ENCODE results near the gene ACTN1. TPM values are rescaled to one million over a fixed set of nuclear protein-coding genes. Genes with fewer than 3 reads are reported as not detected.
A peak's percentile ranks its signal among the peaks of the same experiment; 100 is the strongest.

The ACTN1 gene
- total RNA-seq, 2 donors from 2014 or later: 106 to 185 TPM

GRCh38 chr14:68937471-68938270 lies 41.4 kb downstream of the ACTN1 start:
- Histone ChIP-seq H3K36me3 (no peaks in the 10 kb centered on the region), H3K9me3 (no peaks in the 10 kb centered on the region)

GRCh38 chr14:68936980-68937379 lies 42.1 kb downstream of the ACTN1 start:
- TF ChIP-seq CTCF (IDR thresholded peaks at IDR 0.05): no peak
- H3K27me3 ChIP-seq: no peaks in the 10 kb centered on the region
- H3K4me1 ChIP-seq: peaks cover 26% of the 10 kb centered on the region
- peak overlapping the region; percentile 88 for H3K27ac ChIP-seq
- no peak overlapping the region for H3K4me3 ChIP-seq
- H3K9ac ChIP-seq (ENCODE audit: low read depth in 2 of 2, low read length in 2 of 2): no peak overlapping the region
- no peak for DNase-seq
- no peaks in the 10 kb centered on the region for H3K36me3 ChIP-seq
- H3K9me3 ChIP-seq: no peaks in the 10 kb centered on the region
- intact Hi-C loops (cut with DNase I): no loop called here

More at GRCh38 chr14:68937471-68938270, 41.4 kb downstream of the ACTN1 start:
- H3K4me3 ChIP-seq: no peak overlapping the region
- H3K4me1 ChIP-seq: peaks cover 26% of the 10 kb centered on the region
- peak; percentile 35 for TF ChIP-seq CTCF (IDR thresholded peaks at IDR 0.05)
- no peaks in the 10 kb centered on the region for H3K27me3 ChIP-seq
- peak overlapping the region; percentile 6 to 87 for H3K9ac ChIP-seq (ENCODE audit: low read depth in 2 of 2, low read length in 2 of 2)
- DNase-seq: peak; percentile 85
- H3K27ac ChIP-seq: peak overlapping the region; percentile 88
- intact Hi-C loops (cut with DNase I): loop anchor here (2.0 kb wide), 1 partner anchor 41 kb away; the partner anchor contains the start of gene ACTN1

- no peak for TF ChIP-seq CTCF (IDR thresholded peaks at IDR 0.05)
- Histone ChIP-seq H3K27me3 (no peaks in the 10 kb centered on the region), H3K9me3 (no peaks in the 10 kb centered on the region), H3K4me3 (no peak overlapping the region), H3K9ac (ENCODE audit: low read depth in 2 of 2, low read length in 2 of 2) (peak overlapping the region in 1 of 2 donors; percentile 29), H3K27ac (peak overlapping the region; percentile 88), H3K36me3 (no peaks in the 10 kb centered on the region), H3K4me1 (peaks cover 26% of the 10 kb centered on the region)
- no peak for DNase-seq
- intact Hi-C loops (cut with DNase I): no loop called here
These were observed 42.6 kb downstream of the ACTN1 start for GRCh38 chr14:68936476-68936875.

- Histone ChIP-seq H3K9me3 (no peaks in the 10 kb centered on the region), H3K27me3 (no peaks in the 10 kb centered on the region), H3K36me3 (no peaks in the 10 kb centered on the region), H3K4me1 (peaks cover 26% of the 10 kb centered on the region), H3K4me3 (no peak overlapping the region), H3K9ac (ENCODE audit: low read depth in 2 of 2, low read length in 2 of 2) (peak overlapping the region in 1 of 2 donors; percentile 35), H3K27ac (peak overlapping the region; percentile 88)
- intact Hi-C loops (cut with DNase I): no loop called here
- no peak for DNase-seq
- TF ChIP-seq CTCF (IDR thresholded peaks at IDR 0.05): no peak
These were observed 43.3 kb downstream of the ACTN1 start for GRCh38 chr14:68935761-68936214.

- H3K36me3 ChIP-seq: no peaks in the 10 kb centered on the region
- H3K4me1 ChIP-seq: peaks cover 16% of the 10 kb centered on the region
- intact Hi-C loops (cut with DNase I): no loop called here
- no peak for DNase-seq
- no peaks in the 10 kb centered on the region for H3K27me3 ChIP-seq
- no peak overlapping the region for H3K27ac ChIP-seq
- no peaks in the 10 kb centered on the region for H3K9me3 ChIP-seq
- no peak overlapping the region for H3K9ac ChIP-seq (ENCODE audit: low read depth in 2 of 2, low read length in 2 of 2)
- no peak for TF ChIP-seq CTCF (IDR thresholded peaks at IDR 0.05)
- no peak overlapping the region for H3K4me3 ChIP-seq
These were observed 45.0 kb downstream of the ACTN1 start for GRCh38 chr14:68934066-68934465.
